ENCODE results near the gene ATF1.

The ATF1 gene

DNA sequence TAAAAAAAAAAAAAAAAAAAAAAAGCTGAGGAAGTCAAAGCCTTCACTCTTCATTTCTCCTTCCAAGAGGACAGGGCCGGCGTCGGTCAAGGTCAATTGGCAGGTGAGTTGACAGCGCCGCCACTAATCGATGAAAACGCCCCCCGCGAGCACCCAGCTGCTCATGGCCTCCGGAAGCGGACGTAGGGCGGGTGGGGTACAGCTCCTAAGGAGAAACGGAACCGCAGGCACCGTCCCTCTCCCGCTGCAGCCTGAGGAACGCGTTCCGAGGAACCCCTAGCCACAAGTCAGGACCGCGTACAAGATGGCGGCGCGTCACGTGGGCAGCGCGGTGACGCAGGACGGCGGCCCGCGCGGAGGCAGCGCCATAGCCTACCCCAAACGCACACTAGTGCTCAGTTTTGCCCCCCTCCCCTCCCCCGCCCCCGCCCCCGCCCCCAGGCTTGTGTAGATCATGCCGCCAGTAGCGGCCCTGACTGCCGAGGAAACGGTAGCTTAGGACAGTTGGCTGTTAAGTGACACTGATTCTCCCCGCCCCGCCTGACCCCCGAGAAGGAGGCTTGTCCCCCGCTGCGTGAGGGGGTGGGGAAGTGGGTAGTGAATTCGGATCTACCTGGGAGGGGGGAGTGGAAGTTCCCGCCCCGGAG lies at the start of gene ATF1:
ATF1 (plus strand) TSS at position 463 of the 647 bp plus-strand sequence. CDS start 16,045 bp downstream, outside the sequence.
- peak; percentile 88 for DNase-seq (ENCODE audit: low spot score)

DNA sequence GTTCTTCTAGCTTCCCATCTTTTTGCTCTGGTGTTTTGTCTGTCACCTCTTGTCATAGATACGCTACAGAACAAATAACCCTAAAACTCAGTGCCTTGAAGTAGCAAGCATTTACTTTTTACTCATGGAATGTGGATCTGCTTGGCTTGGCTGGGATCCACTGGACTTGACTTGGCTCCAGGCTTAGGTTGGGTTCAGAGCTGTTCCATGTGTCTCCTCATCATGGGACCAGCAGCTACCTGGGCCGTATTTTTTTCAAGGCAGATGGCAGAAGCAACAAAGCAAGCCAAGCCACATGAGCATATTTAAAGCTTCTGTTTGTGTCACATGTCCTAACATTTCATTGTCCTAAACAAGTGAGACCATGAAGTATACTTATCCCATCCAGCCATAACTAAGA lies 48.7 kb upstream of the ATF1 start:
- no peak for DNase-seq (ENCODE audit: low spot score)

DNA sequence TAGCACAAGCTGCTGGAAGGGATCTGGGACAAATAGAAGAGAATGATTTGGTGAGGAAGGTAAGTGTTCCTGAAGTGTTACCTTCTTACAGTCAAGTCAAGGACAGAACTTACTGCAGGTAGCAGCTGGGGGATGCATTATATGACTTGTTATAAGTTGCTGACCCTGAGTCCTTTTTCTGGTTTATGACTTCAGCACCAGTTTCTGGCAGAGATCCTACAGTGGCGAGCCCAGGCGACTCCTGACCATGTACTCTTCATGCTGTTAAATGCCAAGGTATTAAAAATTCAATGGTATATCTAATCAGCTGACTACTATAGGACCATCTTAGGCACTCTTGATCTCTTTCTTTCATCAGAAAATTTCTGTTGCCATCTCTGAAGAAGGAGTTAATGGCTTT lies 45.1 kb upstream of the ATF1 start:
- DNase-seq (ENCODE audit: low spot score), result no peak

DNA sequence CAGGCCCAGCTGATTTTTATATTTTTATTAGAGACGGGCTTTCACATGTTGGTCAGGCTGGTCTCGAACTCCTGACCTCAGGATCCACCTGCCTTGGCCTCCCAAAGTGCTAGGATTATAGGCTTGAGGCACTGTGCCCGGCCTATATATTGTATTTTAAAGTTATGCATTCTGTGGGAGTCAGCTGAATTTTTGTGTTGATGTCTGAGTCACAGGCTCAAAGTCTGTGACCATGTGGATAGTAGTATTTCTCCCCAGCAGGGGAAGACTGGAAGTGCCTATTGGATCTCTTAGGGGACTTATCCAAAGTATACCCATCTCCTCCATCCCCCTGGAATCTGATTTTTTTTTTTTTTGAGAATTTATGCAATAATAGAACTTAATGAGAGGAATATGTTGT lies 43.8 kb upstream of the ATF1 start:
- DNase-seq (ENCODE audit: low spot score), result no peak

DNA sequence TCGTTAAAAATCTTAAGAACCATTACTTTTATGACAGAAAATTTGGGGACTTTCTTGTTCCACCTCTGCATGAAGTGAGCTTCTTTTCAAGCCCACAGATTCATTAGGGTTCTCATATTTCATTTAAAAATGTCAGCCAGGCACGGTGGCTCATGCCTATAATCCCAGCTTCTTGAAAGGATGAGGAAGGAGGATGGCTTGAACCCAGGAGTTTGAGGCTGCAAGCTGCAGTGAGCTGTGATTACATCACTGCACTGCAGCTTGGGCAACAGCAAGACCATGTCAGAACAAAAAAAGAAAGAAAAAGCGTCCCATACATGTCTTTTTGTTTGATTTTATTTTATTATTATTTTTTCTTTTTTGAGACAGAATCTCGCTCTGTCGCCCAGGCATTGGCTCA lies 43.4 kb upstream of the ATF1 start:
- DNase-seq (ENCODE audit: low spot score), result no peak

DNA sequence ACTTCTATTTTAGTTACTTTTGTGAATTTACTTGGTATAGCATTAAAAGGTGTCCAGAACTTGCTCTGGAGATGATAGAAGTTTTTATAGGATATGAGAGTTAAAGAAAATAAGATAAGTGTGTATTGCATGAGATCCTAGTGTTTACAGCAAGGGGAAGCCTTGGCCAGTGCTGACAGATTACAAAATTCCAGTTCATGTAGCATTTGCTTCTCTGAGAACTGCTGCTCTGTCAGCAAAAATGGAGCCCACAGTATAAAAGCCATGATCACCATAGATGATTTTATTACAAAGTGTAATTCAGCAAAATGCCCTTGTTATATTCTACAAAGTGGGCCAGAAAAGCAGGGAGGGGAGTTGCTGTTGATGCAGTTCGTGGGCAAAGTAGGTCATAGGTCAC lies 40.0 kb upstream of the ATF1 start:
- no peak for DNase-seq (ENCODE audit: low spot score)

DNA sequence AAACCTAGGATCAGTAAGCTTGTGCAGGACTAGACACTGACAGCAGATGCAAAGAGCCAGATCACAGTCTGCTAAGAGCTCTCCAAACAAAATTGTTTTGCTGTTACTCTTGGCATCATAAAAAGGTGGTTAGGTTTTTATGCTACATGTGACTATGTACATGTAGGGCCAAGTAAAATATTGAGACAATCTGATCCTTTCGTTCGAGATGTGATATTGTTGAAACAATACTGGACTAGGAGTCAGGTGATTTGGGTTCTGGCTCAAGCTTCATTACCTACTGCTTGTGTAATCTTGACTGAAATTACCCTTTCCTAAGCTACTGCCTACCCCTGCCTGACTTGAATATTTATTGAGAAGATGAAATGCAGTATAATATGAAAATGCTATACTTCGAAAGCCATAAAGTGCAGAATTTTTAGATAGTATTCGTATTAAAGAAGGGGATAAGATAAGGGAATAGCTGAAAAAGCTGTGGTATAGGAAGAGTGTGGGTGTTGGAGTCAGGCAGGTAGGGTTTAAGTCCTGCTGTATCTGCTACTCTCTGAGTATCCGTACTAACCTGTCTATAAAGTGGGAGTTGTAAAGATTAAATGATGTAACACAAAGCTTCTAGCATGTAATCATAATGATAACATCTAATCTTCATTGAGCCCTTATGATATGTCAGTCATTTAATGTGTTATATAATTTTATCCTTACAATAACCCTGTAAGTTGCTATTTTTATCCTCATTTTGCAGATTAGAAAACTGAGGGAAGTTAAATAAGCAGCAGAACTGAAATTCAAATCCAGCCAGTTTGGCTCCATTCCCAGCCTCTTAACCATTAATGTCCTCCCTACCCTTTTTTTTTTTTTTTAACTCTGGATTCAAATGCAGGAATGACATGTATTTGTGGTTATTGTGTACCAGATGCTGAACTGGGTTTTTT lies 38.6 kb upstream of the ATF1 start:
- no peak for DNase-seq (ENCODE audit: low spot score)

DNA sequence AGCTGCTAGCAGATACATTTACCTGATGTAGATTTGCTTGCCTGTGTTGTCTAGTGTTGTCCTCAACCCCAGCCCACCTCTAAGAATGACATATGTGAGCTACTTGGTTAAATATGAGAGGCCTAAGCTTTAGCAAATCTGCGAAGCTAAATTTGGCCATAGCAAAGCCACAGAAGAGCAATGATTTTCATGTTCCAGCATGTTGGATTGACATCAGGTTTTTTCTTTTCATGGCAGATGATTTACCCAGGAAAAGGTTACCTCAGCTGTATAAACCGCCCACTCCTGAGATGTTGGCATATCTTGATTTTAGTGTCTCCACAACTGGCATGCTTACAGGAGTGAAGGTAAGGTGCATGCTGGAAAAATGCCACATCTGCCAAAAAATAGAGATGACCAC lies 36.4 kb upstream of the ATF1 start:
- DNase-seq (ENCODE audit: low spot score), result no peak

DNA sequence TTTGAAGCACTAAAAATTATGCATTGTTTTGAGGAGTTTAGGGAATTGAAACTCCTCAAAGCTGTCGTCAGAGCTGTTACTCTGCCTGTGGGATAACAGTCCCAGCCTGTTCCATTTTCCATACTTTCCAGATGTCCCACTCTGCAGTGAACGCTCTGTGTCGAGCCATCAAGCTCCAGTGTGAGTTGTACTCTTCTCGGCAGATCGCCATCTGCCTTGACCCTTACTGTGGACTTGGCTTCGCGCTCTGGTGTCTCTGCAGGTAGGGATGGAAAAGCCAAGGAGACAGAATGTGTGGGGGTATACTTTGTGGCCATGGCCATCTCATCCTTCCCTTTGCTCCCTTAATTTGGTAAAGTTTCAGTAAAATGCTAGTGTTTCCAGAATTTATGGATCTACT lies 35.5 kb upstream of the ATF1 start:
- DNase-seq (ENCODE audit: low spot score), result no peak

DNA sequence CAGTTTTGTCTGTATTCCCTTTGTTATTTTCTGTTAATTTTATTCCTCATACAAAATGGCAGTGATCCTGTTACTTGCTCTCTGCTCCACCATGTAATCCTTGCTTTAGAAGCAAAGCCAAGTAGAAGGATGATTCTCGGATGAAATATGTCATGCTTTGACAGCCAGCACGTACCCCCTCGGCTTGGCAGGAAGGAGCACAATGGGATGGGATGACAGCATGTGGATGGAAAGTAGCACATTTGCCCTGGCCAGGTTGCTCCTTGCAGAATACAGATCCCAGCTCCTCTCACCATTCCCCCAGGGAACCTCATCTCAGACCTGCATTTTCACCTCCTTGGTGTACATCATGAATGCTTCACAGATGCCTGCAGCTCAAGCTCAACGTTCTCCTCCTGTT lies 35.1 kb upstream of the ATF1 start:
- no peak for DNase-seq (ENCODE audit: low spot score)

DNA sequence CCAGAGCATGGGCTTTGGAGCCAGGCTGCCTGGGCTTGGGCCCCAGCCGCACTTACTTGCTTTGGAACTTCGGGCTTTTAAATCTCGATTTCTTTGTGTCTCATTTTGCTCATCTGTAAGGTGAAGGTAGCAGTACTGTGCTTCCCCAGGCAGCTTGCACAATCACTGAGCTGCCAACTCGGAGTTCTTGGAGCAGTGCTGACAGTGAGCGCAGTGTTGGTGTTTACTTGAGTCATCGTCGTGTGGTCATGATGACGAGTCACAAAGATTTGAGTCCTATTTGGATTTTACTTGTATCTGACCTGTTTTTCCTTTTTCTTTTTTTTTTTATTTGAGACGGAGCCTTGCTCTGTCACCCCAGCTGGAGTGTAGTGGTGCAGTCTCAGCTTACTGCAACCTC lies 31.3 kb upstream of the ATF1 start:
- DNase-seq (ENCODE audit: low spot score), result no peak

DNA sequence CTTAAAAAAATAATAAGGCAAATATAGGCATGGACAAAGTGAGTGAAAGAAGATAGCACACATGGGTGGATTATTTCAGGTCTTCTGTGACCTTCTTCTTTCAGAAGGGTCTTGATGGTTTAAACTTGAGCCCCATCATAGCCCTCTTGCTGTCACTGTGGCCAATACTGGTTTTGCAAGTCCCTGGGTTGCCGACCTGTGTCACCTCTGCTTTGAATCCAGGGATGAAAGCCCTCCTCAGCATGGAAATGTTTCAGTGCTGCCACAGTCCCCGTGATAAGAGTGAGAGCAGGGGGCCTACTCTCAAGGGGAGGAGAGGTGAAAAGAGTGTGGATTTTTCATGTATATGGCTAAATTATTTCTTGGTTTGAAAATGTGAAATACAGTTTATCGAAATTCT lies 30.2 kb upstream of the ATF1 start:
- DNase-seq (ENCODE audit: low spot score), result no peak

DNA sequence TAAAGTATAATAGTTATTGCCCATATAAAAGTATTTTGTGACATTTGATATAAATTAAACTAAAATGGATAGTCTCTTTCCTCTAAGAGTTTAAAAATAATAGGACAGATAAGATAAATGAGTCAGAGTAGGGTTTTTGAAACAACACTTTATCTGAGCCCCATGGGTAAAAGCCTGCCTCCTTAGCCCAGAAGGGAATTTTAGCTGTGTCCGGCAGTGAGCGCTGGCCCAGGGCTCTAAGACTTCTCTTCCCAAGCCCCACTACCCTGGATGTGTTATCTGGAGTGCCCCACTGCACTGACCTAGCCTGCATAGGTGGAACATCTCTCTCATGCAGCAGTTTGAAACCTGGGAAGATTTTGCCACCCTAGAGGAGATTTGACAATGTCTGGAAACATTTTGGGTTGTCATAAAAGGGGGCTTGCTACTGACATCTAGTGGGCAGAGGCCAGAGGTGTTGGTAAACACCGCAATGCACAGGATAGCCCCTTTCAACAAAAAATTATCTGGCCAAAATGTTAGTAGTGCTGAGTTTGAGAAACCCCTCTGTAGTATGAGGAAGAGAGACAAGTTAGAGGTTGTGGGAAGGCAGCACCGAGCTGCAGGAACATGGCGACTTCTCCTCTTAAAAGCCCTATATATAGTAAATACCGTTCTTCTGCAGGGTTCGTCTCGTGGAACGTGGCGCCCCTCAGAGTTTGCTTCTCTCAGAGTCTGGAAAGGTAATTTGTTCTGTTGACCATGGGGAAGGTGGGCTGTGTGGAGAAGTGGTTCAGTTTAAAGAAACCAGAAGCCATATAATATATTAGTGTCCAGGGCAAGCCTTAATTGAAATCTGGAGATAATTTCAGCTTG lies 29.3 kb upstream of the ATF1 start:
- DNase-seq (ENCODE audit: low spot score), result peak; percentile 41

DNA sequence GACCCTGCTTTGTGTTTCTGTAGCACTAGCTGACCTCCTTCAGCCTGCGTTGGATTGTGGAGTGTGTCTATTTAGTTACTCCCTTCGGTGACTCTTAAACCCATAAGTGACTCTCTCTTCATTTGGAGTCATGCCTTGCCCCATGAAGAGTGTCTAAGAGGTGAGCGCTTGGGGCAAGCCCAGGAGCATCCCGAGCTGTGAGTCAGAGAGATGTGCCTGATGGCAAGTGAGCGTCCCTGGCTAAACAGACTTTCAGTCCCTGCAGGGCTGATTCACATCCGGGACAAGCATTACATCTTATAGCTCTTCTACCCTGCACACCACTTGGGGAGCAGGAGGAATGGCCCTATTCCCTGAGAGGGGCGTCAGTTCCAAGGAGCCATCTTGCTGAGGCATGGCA lies 24.3 kb upstream of the ATF1 start:
- no peak for DNase-seq (ENCODE audit: low spot score)

DNA sequence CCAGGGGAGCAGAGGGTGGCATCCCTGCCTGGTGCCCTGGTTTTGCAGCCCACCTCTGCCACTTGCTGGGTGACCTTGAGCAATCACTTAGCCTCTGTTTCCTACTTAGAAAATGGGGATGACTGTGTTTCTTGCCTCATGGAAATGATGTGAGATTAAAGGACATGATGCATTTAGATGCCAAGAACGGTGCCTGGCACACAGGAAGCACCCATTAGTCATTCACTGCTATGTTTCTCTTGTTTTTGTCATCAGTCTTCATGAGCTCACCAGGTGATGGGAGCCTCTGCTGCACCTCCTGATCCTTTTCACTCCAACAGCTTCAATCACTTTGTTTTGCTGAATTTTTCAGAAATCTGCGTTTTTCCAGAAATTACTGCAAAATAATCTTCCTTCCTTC lies 23.6 kb upstream of the ATF1 start:
- DNase-seq (ENCODE audit: low spot score), result no peak

DNA sequence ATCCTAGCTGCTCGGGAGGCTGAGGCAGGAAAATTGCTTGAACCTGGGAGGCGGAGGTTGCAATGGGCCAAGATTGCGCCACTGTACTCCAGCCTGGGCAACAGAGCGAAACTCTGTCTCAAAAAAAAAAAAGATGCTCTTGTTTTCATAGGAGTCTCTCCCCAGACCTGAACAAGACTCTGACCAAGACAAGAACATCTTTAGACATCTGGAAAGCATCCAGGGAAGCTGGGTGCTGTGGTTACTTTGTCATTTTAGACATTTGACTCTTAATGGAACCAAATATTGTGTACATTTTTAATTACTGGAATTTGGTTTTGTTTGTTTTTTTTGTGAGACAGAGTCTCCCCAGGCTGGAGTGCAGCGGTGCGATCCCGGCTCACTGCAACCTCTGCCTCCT lies 21.1 kb upstream of the ATF1 start:
- DNase-seq (ENCODE audit: low spot score), result no peak

DNA sequence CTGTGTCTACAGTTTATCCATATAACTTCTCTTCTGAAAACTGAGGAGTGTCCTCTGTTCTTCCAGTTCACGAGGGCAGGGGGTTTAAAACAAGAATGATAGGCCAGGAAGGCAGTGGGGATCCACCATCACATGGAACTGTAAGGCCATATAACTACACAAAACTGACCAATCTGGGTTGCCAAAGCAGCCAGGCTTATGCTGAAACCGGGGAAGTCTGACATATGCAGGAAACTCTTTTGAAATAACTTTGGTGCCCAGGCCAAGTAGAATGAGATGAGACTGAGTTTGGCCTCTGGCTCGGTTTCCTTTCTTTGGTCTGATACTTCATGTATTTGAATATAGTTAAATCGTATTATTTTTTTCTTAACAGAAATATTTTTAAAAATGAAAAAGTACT lies 18.0 kb upstream of the ATF1 start:
- DNase-seq (ENCODE audit: low spot score), result no peak

DNA sequence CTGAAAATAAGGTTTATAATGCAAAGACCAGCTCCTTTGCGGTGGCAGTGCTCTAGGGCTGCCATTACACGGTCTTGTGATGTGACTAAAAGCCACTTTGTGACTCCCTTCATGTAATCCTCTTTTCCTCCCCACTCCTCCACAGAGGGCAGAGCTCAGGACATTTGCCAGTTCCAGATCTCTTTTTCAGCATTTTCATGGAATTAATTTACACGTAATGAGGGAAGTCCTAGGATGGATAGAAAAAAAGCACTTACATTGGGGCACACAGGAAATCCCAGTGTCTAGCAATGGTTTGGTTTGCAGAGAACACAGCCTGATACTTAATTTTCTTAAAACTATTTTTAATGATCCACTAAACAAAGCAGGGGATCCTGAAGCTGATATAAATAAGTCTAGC lies 17.5 kb upstream of the ATF1 start:
- DNase-seq (ENCODE audit: low spot score), result no peak

DNA sequence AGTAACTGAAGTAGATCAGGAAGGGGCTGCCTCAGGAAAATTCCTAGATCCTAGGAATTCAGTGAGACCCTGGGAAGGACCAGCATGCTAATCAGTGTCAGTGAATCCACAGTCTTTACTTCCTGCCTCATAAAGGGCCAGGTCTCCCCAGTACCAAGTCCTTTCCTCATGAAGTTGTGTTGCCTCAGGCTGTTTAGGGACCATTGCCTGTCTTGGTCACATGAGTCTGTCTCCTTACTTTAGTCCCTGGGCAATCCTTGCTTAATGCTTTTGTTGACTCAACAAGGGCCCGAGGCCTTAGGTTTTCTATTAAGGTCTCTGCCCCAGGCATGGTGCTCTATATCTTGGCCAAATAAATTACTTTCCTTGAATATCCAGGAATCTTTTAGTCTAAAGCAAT lies 16.1 kb upstream of the ATF1 start:
- no peak for DNase-seq (ENCODE audit: low spot score)

DNA sequence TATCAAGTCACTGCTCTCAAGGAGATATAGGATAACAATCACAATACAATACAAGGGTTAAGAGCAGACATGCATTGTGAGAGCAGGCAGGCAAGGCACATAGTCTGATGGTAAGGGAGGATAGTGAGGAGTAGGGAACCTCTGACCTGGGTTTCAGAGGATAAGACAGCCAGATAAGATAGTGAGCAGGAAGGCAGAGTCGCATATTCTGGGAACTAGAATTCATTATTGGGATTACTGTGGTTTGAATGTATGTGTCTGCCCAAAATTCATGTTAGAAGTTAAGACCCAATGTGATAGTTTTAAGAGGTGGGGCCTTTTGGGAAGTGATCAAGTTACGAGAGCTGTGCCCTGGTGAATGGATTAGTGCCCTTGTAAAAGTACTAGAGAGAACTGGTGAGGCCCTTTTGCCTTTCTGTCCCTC lies 14.4 kb upstream of the ATF1 start:
- DNase-seq (ENCODE audit: low spot score), result no peak

DNA sequence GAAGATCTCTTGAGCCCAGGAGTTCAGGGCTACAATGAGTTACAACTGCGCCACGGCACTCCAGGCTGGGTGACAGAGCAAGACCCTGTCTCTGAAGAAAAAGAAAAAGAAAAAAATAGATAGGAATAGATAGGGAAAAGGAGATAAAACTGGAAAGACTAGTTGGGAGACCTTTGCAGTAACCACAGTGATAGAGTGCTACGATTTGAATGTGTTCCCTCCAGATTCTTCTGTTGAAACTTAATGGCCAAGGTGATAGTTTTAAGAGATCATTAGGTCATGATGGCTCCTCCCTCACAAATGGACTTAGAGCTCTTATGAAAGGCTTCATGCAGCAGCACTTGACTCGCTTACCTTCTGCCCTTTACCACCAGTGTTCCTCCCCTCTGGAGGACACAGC lies 13.5 kb upstream of the ATF1 start:
- no peak for DNase-seq (ENCODE audit: low spot score)

DNA sequence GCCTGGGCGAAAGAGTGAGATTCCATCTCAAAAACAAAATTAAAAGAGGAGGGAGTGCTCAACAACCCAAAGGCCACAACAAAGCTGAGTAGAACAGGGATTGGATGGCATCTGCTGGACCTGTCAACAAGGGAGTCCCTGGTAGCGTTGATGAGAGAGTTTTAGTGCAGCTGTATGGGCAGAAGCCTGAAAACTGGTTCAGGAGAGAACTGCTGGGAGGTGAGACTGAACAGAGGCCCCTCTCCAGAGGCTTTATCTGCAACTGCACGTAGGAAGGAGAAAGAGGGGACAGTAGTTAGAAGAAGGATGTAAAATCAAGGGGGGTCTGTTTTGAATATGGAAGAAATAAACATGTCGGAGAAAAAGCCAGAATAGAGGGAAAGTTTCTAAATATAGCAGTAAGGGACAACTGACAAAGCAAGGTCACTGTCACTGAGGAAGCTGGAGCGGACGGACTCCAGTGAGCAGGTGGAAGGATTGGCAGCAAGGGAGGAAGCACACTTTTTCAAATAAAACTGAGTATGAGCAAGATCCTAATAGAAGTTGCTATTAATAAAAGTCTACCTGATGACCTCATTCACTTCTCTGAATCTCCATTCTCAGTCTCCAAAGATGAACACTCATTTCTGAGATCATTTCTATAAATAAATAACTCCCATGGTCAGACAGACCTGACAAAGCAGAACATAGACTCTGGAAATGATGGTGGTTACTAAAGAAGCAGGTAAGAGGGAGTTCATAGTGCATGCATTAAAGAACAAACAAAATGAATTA lies 11.8 kb upstream of the ATF1 start:
- no peak for DNase-seq (ENCODE audit: low spot score)

All from hematopoietic multipotent progenitor cell treated with erythropoietin and hydrocortisone succinate and interleukin-3 and kit ligand, for 17 days (in vitro differentiated cells).